HG03558 (cell line): ENCODE data around the gene KLRC2.
"Not testable (repeated sequence)": the region's sequence is repeated elsewhere in the genome, so short reads cannot be mapped to it uniquely, and the experiment has no call there.

Experiments used
- ATAC-seq: cut with Tn5 transposase; IDR thresholded peaks from one replicate; pipeline ENCODE4 v1.9.1; 2021; ENCODE audit warnings: moderate number of reproducible peaks; ENCODE audit not compliant: unreplicated experiment; ENCODE audit errors: extremely low read depth

The KLRC2 gene

GRCh38 chr12:10408842-10409241 lies 27.0 kb downstream of the KLRC2 start:
- ATAC-seq, result no peak

DNA sequence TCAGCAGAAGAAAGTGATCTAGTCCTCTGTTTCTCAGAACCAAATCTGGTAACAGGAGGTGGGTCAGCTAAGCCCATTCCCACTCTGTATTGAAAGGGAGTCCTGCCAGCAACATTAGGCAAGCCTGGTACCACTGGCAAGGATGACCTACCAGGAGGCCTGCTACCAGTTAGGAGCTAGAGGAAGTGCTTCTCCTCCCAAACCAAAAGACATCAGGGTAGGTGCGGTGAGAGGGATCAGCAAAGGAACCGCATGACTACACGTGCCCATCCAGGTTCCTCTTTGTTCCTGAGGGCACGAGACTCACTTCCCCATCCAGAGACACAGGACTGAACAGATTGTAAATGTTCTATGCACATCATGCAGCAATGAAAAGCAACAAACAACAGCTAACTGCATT lies 29.1 kb downstream of the KLRC2 start:
- ATAC-seq, result no peak

DNA sequence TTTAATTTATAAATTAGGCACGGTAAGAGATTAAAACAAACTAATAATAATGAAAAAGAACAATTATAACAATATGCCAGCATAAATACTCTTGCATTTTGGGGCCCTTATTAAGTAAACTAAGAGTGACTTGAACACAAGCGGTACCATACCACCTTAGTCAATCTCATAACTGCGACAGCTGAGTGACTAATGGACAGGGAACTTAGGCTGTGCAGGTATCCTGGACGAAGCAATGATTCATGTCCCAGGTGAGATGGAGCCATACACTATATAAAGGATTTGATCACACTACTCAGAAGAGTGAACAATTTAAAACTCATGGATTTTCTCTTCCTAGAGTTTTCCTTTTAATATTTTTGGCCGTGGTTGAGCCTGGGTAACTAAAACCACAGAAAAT lies 30.5 kb downstream of the KLRC2 start:
- ATAC-seq, result no peak

DNA sequence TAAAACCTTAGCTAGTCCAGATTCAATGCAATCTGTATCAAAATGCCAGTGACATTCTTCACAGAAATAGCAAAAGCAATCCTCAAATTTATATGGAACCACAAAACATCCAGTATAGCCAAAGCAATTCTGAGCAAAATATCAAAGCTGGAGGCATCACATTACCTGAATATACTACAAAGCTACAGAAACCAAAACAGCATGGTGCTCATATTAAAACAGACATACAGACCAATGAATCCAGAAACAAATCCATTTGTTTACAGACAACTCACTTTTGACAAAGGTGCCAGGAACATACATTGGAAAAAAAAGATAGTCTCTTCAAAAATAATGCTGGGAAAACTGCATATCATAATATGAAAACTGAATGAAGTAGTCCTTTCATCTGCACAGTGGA lies 31.0 kb downstream of the KLRC2 start:
- ATAC-seq, result no peak

DNA sequence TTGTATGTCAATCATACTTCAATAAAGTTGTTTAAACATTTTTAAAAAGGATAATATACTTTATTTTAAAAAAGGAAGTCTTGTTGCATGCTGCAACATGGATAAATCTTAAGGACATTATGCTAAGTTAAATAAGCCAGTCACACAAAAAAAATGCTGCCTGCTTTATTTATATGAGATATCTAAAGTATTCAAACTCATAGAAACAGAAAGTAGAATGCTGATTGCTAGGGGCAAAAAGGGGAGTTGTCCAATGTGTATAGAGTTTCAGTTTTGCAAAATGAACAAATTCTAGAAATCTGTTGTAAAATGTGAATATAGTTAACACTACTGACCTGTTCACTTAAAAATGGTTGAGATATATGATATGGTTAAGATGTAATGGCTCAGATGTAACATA lies 35.0 kb downstream of the KLRC2 start:
- ATAC-seq, result no peak

DNA sequence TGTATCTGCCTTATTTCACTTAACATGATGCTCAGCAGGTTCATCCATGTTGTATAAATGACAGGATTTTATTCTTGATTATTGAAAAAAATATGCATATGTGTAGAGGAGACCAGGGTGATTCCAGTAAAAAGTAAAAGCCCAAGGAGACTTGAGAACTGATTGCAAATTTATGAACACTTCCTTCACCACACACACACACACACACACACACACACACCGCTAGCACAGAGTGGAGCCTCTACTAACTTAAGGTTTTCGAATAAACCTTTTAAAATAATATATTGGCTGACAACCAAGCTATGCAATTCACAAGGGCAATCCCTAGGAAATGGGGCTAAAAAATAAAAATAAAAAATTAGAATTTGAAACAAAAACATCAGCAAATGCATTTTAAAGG lies 37.6 kb downstream of the KLRC2 start:
- ATAC-seq, result no peak

- no peak for ATAC-seq
Measured at GRCh38 chr12:10397296-10397695, 38.5 kb downstream of the KLRC2 start.

DNA sequence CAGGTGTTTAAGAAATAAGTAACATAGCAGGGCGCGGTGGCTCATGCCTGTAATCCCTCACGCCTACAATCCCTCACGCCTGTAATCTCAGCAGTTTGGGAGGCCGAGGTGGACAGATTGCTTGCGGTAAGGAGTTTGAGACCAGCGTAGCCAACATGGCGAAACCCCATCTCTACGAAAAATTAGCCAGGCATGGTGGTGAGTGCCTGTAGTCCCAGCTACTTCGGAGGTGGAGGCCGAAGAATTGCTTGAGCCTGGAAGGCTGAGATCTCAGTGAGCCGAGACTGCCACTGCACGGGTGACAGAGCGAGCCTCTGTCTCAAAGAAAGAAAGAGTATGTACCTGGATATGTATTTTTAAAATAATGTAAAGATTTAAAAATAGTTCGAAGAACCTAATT lies 39.6 kb downstream of the KLRC2 start:
- ATAC-seq, result not testable (repeated sequence)

DNA sequence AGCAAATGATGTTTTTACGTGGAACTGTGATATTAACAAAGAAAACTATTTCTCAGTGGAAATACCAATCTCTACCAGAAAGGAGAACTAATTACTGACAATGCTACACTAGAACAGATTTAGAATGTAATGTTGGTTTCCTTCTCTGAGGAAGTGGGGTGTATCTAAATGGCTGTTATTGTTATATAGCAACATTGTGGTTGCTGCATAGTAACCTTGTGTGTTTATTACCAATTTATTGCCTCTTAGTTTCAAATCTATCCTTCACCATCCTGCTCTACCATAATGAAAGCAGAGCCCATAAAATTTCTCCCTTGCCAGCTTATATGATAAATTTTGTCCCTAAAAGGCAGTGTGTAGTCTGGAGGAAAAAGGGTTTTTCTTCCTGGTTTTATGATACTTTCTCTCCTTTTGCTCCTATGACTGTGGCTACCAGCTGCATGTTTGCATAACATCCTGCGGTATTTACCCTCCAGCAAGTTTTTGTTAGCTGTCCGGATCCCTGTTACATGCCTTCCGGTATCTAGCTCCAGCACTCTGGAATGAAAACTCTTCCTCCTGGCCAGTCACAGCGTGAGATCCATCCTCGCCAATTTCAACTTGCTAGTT lies 40.3 kb downstream of the KLRC2 start:
- peak; percentile 62 for ATAC-seq

DNA sequence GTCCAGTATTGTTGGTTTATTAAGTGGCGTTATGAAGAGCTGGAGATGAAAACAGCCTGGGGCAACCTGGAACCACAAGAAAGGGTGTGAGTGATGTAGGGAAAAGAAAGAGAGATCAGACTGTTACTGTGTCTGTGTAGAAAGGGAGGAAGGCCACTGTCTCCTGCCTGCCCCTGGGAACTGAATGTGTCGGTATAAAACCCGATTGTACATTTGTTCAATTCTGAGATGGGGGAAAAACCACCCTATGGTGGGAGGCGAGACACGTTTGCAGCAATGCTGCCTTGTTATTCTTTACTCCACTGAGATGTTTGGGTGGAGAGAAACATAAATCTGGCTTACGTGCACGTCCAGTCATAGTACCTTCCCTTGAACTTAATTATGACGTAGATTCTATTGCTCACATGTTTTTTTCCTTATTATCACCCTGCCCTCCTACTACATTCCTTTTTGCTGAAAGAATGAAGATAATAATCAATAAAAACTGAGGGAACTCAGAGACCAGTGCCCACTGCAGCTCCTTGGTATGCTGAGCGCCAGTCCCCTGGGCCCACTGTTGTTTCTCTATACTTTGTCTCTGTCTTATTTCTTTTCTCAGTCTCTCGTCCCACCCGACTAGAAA lies 41.2 kb downstream of the KLRC2 start:
- ATAC-seq, result not testable (repeated sequence)

DNA sequence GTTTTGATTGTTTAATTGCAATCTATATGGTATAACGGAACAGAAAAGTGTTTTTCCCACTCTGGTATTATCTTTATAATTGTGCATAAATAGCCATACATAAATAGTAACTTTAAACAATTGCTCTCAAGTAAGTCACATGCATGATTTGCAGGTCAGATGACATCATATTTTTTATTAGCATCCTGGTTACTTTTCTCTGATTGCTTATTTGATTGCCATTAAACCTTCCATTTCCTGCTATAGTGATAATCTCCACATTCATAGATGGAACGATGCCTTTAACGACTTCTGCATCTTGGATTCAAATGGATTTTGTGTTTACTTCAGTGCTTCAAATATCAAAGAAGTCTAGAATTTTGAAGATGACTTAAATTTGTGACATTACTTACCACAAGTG lies 42.5 kb downstream of the KLRC2 start:
- ATAC-seq, result no peak

- no peak for ATAC-seq
Measured at GRCh38 chr12:10392394-10392930, 43.3 kb downstream of the KLRC2 start.

DNA sequence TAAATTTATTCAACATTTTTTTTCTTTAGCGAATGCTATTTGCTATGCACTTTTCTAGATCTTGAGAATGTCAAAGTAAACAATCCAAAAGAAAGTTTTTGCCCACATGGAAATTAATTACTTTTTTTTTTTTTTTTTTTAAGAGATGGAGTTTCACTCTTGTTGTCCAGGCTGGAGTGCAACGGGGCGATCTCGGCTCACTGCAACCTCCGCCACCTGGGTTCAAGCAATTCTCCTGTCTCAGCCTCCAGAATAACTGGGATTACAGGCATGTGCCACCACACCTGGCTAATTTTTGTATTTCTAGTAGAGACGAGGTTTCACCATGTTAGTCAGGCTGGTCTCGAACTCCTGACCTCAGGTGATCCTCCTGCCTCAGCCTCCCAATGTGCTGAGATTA lies 44.8 kb downstream of the KLRC2 start:
- not testable (repeated sequence) for ATAC-seq

DNA sequence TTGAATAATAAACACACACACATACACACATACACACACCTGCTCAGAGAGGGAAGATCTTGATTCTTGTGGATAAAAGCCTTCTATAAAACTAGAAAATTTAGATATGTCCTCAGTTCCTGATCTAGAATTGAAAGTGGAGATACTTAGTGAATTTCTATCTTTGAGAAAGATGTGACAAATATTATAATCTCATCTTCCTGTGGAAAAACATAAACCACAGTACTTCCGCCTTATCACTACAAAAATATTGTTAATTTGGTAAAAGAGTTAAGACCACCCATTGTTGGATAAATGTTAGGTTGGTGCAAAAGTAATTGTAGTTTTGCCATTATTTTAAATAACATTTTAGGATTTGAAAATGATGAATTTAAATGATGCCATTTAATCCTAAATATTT lies 45.9 kb downstream of the KLRC2 start, which contains the start of gene KLRK1:
Gene KLRK1 (minus strand): TSS at position 138 of the 400 bp plus-strand sequence. CDS start 1,231 bp downstream, outside the sequence.
- no peak for ATAC-seq

GRCh38 chr12:10388624-10389413 lies 47.0 kb downstream of the KLRC2 start:
- ATAC-seq, result no peak

DNA sequence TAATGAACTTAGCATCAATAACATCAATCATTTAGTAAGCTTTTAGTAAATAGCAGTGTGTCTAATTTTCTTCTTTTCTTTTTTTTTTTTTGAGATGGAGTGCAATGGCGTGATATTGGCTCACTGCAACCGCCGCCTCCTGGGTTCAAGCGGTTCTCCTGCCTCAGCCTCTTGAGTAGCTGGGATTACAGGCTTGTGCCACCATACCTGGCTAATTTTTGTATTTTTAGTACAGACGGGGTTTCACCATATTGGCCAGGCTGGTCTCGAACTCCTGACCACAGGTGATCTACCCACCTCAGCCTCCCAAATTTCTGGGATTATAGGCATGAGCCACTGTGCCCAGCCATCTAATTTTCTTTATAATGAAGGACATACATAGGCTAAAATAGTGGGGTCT lies 48.3 kb downstream of the KLRC2 start:
- ATAC-seq, result not testable (repeated sequence)

GRCh38 chr12:10386857-10387256 lies 49.0 kb downstream of the KLRC2 start:
- ATAC-seq, result no peak

- ATAC-seq, result no peak
Measured at GRCh38 chr12:10385166-10385613, 50.6 kb downstream of the KLRC2 start.

DNA sequence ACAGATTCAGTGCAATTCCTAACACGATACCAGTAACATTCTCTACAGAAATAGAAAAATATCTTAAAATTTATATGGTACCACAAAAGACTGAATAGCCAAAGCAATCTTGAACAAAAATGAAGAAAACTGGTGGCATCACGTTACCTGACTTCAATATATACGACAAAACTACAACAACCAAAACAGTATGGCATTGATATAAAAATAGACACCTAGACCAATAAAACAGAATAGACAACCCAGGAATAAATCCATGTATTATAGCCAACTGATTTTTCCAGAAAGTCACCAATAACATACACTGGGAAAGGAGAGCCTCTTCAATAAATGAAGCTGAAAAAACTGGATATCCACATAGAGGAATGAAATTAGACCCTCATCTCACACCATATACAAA lies 51.6 kb downstream of the KLRC2 start:
- no peak for ATAC-seq

- no peak for ATAC-seq
Measured at GRCh38 chr12:10381928-10382628, 53.7 kb downstream of the KLRC2 start.
